Gastroesophageal sphincter (tissue), 3 donors: ENCODE results near the gene MED16.

Source experiments
- CTCF ChIP-seq, 4 experiments: fragments of 200-600 bp in 2 of 4; fragments of 450-650 bp in 2 of 4; sonication (generic) in 1 of 4; IDR thresholded peaks; one replicate each; pipeline ENCODE4 v1.5.1; 2017 to 2019; ENCODE audit warnings: antibody characterized with exemption in 4 of 4, mild to moderate bottlenecking in 2 of 4, moderate library complexity in 2 of 4
- EP300 ChIP-seq: sonication (generic); formaldehyde crosslinking; IDR thresholded peaks from one replicate; pipeline ENCODE4 v1.6.1; 2017; ENCODE audit warnings: antibody characterized with exemption, mild to moderate bottlenecking
- POLR2A ChIP-seq, 2 donors: fragments of 450-650 bp; IDR thresholded peaks; one replicate each; pipeline ENCODE4 v1.6.1; 2017; ENCODE audit warnings: antibody characterized with exemption in 2 of 2, mild to moderate bottlenecking in 2 of 2, moderate library complexity in 1 of 2
- POLR2AphosphoS5 ChIP-seq: sonication (generic); formaldehyde crosslinking; IDR thresholded peaks from one replicate; pipeline ENCODE4 v1.6.1; 2017; ENCODE audit warnings: antibody characterized with exemption

- TF ChIP-seq CTCF (IDR thresholded peaks at IDR 0.05) (no peak), POLR2A (IDR thresholded peaks at IDR 0.05) (no peak), POLR2AphosphoS5 (no peak), EP300 (no peak)
Measured at GRCh38 chr19:904545-904944, 11.6 kb upstream of the MED16 start.
